KMS-11 (cell line): ENCODE results near the gene CTPS1.
A peak's percentile ranks its signal among the peaks of the same experiment; 100 is the strongest.

Experiments used
- H2AFZ ChIP-seq: fragments of 200-600 bp; sonication (generic); 2 replicates; pipeline ENCODE4 v1.6.1; 2016; ENCODE audit warnings: antibody characterized with exemption, mixed run types, low read depth
- H3K27ac ChIP-seq: fragments of 200-600 bp; sonication (generic); 2 replicates; pipeline ENCODE4 v1.6.1; 2016; ENCODE audit warnings: mild to moderate bottlenecking, mixed run types
- H3K27me3 ChIP-seq: fragments of 200-600 bp; sonication (generic); 2 replicates; pipeline ENCODE4 v1.6.1; 2017; ENCODE audit warnings: mild to moderate bottlenecking, low read depth, mixed run types, moderate library complexity; ENCODE audit not compliant: insufficient read depth
- H3K36me3 ChIP-seq: fragments of 200-600 bp; sonication (generic); 2 replicates; pipeline ENCODE4 v1.6.1; 2017; ENCODE audit warnings: mild to moderate bottlenecking, mixed run types; ENCODE audit not compliant: insufficient read depth
- H3K4me1 ChIP-seq: fragments of 200-600 bp; sonication (generic); 2 replicates; pipeline ENCODE4 v1.6.1; 2016; ENCODE audit warnings: mild to moderate bottlenecking, low read depth, mixed run types; ENCODE audit not compliant: poor library complexity, severe bottlenecking
- H3K4me2 ChIP-seq: fragments of 200-600 bp; sonication (generic); 2 replicates; pipeline ENCODE4 v1.7.0; 2016; ENCODE audit warnings: mild to moderate bottlenecking, mixed run types
- H3K4me3 ChIP-seq: fragments of 200-600 bp; sonication (generic); IDR thresholded peaks from 2 replicates; pipeline ENCODE4 v1.6.1; 2017; ENCODE audit warnings: low read depth, low read length, mixed read lengths; ENCODE audit not compliant: insufficient read depth
- H3K79me2 ChIP-seq: fragments of 200-600 bp; sonication (generic); 2 replicates; pipeline ENCODE4 v1.6.1; 2016; ENCODE audit warnings: low read depth, mixed run types; ENCODE audit not compliant: insufficient read depth
- H3K9ac ChIP-seq: fragments of 200-600 bp; sonication (generic); 2 replicates; pipeline ENCODE4 v1.6.1; 2016; ENCODE audit warnings: mild to moderate bottlenecking, mixed run types
- H4K20me1 ChIP-seq: fragments of 200-600 bp; sonication (generic); 2 replicates; pipeline ENCODE4 v1.6.1; 2016; ENCODE audit warnings: mild to moderate bottlenecking, mixed run types; ENCODE audit not compliant: insufficient read depth
- TF ChIP-seq, protein P1 (sequence below): fragments of 200-600 bp; sonication (generic); conservative IDR thresholded peaks from 2 replicates; pipeline ENCODE4 v1.6.1; 2017; ENCODE audit warnings: low read depth, mild to moderate bottlenecking, antibody characterized with exemption, low read length, moderate library complexity, mixed read lengths

The CTPS1 gene

DNA sequence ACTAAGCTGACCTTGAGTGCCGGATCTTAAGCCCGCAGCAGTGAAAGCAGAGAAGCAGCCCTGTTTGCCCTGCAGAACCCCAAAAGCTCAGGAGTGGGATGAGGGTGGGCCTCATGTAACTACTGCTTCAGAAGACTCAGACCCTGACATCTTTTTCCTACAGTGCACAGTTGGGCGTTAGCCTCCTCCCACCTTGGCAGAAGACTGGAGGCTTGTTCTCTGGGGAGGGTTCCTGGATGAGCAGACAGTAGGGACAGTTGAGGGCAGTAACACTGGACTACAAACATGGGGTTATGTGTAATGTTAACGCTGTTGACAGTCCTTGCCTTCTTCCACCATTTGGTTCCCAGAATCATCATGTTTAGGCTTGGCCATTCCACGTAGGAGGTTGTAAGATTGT lies 9.6 kb downstream of the CTPS1 start:
- H3K4me2 ChIP-seq: no peak overlapping the region
- no peak overlapping the region for H3K9ac ChIP-seq
- no peak overlapping the region for H3K27ac ChIP-seq
- H3K79me2 ChIP-seq: peaks cover 47% of the 10 kb centered on the region
- H3K4me1 ChIP-seq: peaks cover under 1% of the 10 kb centered on the region
- peaks cover 40% of the 10 kb centered on the region for H3K36me3 ChIP-seq
- H3K4me3 ChIP-seq: no peak overlapping the region
- H2AFZ ChIP-seq: no peak overlapping the region
- peaks cover 8% of the 10 kb centered on the region for H4K20me1 ChIP-seq
- TF ChIP-seq, protein P1, sequence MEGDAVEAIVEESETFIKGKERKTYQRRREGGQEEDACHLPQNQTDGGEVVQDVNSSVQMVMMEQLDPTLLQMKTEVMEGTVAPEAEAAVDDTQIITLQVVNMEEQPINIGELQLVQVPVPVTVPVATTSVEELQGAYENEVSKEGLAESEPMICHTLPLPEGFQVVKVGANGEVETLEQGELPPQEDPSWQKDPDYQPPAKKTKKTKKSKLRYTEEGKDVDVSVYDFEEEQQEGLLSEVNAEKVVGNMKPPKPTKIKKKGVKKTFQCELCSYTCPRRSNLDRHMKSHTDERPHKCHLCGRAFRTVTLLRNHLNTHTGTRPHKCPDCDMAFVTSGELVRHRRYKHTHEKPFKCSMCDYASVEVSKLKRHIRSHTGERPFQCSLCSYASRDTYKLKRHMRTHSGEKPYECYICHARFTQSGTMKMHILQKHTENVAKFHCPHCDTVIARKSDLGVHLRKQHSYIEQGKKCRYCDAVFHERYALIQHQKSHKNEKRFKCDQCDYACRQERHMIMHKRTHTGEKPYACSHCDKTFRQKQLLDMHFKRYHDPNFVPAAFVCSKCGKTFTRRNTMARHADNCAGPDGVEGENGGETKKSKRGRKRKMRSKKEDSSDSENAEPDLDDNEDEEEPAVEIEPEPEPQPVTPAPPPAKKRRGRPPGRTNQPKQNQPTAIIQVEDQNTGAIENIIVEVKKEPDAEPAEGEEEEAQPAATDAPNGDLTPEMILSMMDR: no peak
- H3K27me3 ChIP-seq: no peaks in the 10 kb centered on the region

DNA sequence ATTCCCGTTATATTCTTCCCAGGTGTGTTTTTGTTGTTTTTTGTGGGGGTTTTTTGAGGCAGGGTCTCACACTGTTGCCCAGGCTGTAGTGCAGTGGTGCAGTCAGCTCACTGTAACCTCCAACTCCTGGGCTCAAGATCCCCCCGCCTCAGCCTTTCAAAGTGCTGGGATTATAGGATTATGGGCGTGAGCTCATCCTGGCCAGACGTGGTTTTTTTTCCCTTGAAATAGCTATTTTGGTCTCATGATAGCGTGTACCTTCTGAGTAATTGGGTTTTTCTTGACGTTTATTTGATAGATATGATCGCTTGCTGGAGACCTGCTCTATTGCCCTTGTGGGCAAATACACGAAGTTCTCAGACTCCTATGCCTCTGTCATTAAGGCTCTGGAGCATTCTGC lies 17.6 kb downstream of the CTPS1 start:
- Histone ChIP-seq H3K79me2 (peaks cover 70% of the 10 kb centered on the region; the same call in 1 of the 2 replicates), H3K4me2 (no peak overlapping the region), H4K20me1 (0 out of 2 replicates have a peak, but pooled peaks cover 6% of the 10 kb centered on the region), H3K27ac (no peak overlapping the region), H3K36me3 (peaks cover 41% of the 10 kb centered on the region; the same call in 1 of the 2 replicates), H3K9ac (no peak overlapping the region), H3K27me3 (no peaks in the 10 kb centered on the region), H3K4me3 (no peak overlapping the region), H3K4me1 (peaks cover 46% of the 10 kb centered on the region), H2AFZ (no peak overlapping the region)
- TF ChIP-seq, protein P1: no peak

DNA sequence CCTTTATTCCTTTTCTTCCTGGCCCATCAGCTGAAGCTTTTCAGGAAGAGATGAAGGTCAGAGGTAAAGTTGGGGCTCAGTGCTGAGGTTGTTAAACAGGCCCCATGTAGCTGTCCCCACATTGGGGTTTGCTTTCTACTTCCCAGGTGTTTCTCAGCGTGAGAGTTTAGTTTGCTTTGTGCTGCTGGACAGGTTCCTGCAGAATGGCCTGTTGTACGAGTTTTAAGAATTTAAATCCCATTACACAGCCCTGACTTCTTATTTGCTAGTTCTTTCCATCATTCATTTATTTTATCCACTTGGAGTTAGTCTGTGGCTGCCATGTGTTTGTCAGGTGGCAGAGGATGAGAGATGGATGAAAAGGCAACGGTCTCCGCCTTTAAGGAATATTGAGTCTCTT lies 19.2 kb downstream of the CTPS1 start:
- Histone ChIP-seq H3K9ac (no peak overlapping the region), H4K20me1 (0 out of 2 replicates have a peak, but pooled peaks cover 6% of the 10 kb centered on the region), H3K36me3 (peaks cover 39% of the 10 kb centered on the region; the same call in 1 of the 2 replicates), H3K4me3 (no peak overlapping the region), H3K4me2 (no peak overlapping the region), H2AFZ (no peak overlapping the region), H3K4me1 (peaks cover 61% of the 10 kb centered on the region), H3K79me2 (peaks cover 56% of the 10 kb centered on the region; the same call in 1 of the 2 replicates), H3K27ac (no peak overlapping the region), H3K27me3 (no peaks in the 10 kb centered on the region)
- TF ChIP-seq, protein P1: no peak

DNA sequence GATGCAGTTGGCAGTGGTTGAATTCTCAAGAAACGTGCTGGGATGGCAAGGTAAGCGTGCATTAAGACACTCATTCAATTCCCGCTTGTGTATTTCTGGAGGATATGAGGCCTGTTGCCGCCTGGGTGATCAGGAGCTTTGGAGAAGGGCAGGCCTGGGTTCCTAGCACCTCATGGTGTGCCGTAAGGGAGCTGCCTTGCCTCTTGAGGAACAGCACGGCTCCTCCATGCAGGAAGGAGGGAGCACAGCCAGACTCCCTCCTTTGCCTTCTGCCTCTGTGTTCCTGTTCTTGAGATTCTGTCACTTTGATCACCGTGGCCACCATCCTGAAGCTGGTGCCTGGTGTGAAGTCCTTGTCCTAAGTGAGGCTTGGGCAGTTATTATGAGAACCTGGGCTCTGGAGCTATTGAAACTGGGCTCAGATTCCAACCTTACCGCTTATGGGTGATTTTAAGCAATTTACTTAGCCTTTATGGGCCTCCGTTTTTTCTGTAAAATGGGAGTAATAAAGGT lies 23.7 kb downstream of the CTPS1 start:
- H3K9ac ChIP-seq: no peak overlapping the region; the same call in 1 of the 2 replicates
- H3K4me1 ChIP-seq: peaks cover 64% of the 10 kb centered on the region
- H4K20me1 ChIP-seq: 0 out of 2 replicates have a peak, but pooled peaks cover 12% of the 10 kb centered on the region
- H2AFZ ChIP-seq: no peak overlapping the region
- H3K27me3 ChIP-seq: no peaks in the 10 kb centered on the region
- H3K79me2 ChIP-seq: peaks cover 27% of the 10 kb centered on the region
- H3K27ac ChIP-seq: peak overlapping the region; percentile 71
- H3K4me2 ChIP-seq: peak overlapping the region; percentile 39
- TF ChIP-seq, protein P1: no peak
- no peak overlapping the region for H3K4me3 ChIP-seq
- peaks cover 30% of the 10 kb centered on the region; the same call in 1 of the 2 replicates for H3K36me3 ChIP-seq
